GM12878 (cell line): ENCODE measurements around the gene CRYGC. TPM values are rescaled to one million over a fixed set of nuclear protein-coding genes. Genes with fewer than 3 reads are reported as not detected.

Source experiments
- ATAC-seq: fragments of 200-7000 bp; cut with Tn5 transposase; 3 replicates; pipeline ENCODE4 v1.9.1; 2020; ENCODE audit warnings: mild to moderate bottlenecking, moderate library complexity
- BruUV-seq: library from RNA; stranded (reverse); fragments of 400-500 nt; replicated peaks from 2 replicates; lab custom pipeline; 2021; lab: Mats Ljungman, UMichigan
- CTCF ChIA-PET: fragments of 300-600 bp; sonication (Branson Sonifier 250); formaldehyde crosslinking; extraction: SDS; loops from one replicate; lab custom pipeline; 2021; ENCODE audit warnings: inconsistent platforms; lab: Yijun Ruan, JAX
- POLR2A ChIA-PET: fragments of 350-600 bp; formaldehyde crosslinking; extraction: SDS; loops from one replicate; lab custom pipeline; 2021; ENCODE audit warnings: inconsistent platforms; lab: Charles Lee
- RAD21 ChIA-PET: fragments of 300-600 bp; sonication (Branson Sonifier 250); formaldehyde crosslinking; loops from one replicate; lab custom pipeline; 2023; ENCODE audit warnings: antibody characterized with exemption; ENCODE audit not compliant: unreplicated experiment; lab: Charles Lee
- SMC1A ChIA-PET: fragments of 300-600 bp; sonication (Branson Sonifier 250); formaldehyde crosslinking; loops from one replicate; lab custom pipeline; 2023; ENCODE audit not compliant: unreplicated experiment, uncharacterized antibody; lab: Charles Lee
- DNase-seq: peaks from one replicate; pipeline ENCODE4 v3.0.0-alpha.2; 2011; ENCODE audit warnings: low read depth, low spot score
- FAIRE-seq: peaks from 3 replicates; lab custom pipeline; 2011; peaks lifted over from hg19 to GRCh38; lab: Jason Lieb, UNC
- H2AFZ ChIP-seq: 2 replicates; pipeline ENCODE4 v1.6.0; 2011; ENCODE audit warnings: low read depth, low read length, control low read depth; ENCODE audit not compliant: control insufficient read depth
- H3K27ac ChIP-seq: 2 replicates; pipeline ENCODE4 v1.5.1; 2011; ENCODE audit warnings: control low read depth; ENCODE audit not compliant: control insufficient read depth, insufficient read depth
- H3K27me3 ChIP-seq, 2 experiments: replicated peaks in 1 of 2; 2 replicates each; pipeline versions ENCODE4 v1.6.0 to v1.6.1; 2011; ENCODE audit warnings: low read length in 1 of 2; ENCODE audit not compliant: control insufficient read depth in 2 of 2, insufficient read depth in 2 of 2
- H3K36me3 ChIP-seq, 2 experiments: 2 replicates each; pipeline ENCODE4 v1.5.1; 2011; ENCODE audit warnings: low read length in 1 of 2; ENCODE audit not compliant: control insufficient read depth in 2 of 2, insufficient read depth in 2 of 2
- H3K4me1 ChIP-seq: 2 replicates; pipeline ENCODE4 v1.6.1; 2011; ENCODE audit warnings: mild to moderate bottlenecking, low read length, moderate library complexity, mixed read lengths; ENCODE audit not compliant: control insufficient read depth, insufficient read depth
- H3K4me2 ChIP-seq: 2 replicates; pipeline ENCODE4 v1.6.0; 2011; ENCODE audit warnings: control low read depth; ENCODE audit not compliant: control insufficient read depth, insufficient read depth
- H3K4me3 ChIP-seq: fragments of 200-600 bp; sonication (generic); 2 replicates; pipeline ENCODE4 v1.5.1; 2016
- H3K79me2 ChIP-seq: 2 replicates; pipeline ENCODE4 v1.6.0; 2011; ENCODE audit warnings: low read length; ENCODE audit not compliant: control insufficient read depth, insufficient read depth
- H3K9ac ChIP-seq: 2 replicates; pipeline ENCODE4 v1.8.0; 2011; ENCODE audit warnings: low read length, control low read depth, mixed read lengths; ENCODE audit not compliant: control insufficient read depth, insufficient read depth
- H3K9me3 ChIP-seq: replicated peaks from 3 replicates; pipeline ENCODE4 v1.5.1; 2011; ENCODE audit warnings: mild to moderate bottlenecking, low read length; ENCODE audit not compliant: control insufficient read depth, insufficient read depth
- H4K20me1 ChIP-seq: 2 replicates; pipeline ENCODE4 v1.6.0; 2011; ENCODE audit not compliant: control insufficient read depth, insufficient read depth
- CHD2 ChIP-seq: IDR thresholded peaks from 2 replicates; pipeline ENCODE4 v1.6.1; 2011; ENCODE audit warnings: low read depth, low read length, improper control_type of control experiment, borderline replicate concordance
- CHD4 ChIP-seq: fragments of 200-600 bp; sonication (generic); IDR thresholded peaks from 2 replicates; pipeline ENCODE4 v1.6.1; 2016; ENCODE audit warnings: mild to moderate bottlenecking
- GABPA ChIP-seq: IDR thresholded peaks from 2 replicates; pipeline ENCODE4 v1.6.1; 2014; ENCODE audit warnings: antibody characterized with exemption, low read depth, mild to moderate bottlenecking, inconsistent platforms
- NR2F1 ChIP-seq: fragments of 450-650 bp; conservative IDR thresholded peaks from 2 replicates; pipeline ENCODE4 v1.6.1; 2017; ENCODE audit warnings: mild to moderate bottlenecking
- POLR2A ChIP-seq: IDR thresholded peaks from 2 replicates; pipeline ENCODE4 v1.6.1; 2011; ENCODE audit warnings: low read depth, mild to moderate bottlenecking, low read length
- POLR2AphosphoS5 ChIP-seq: IDR thresholded peaks from 2 replicates; pipeline ENCODE4 v1.6.1; 2011; ENCODE audit warnings: mild to moderate bottlenecking, low read length, inconsistent platforms
- RAD51 ChIP-seq: fragments of 450-650 bp; IDR thresholded peaks from 2 replicates; pipeline ENCODE4 v1.6.1; 2016; ENCODE audit warnings: moderate library complexity, mild to moderate bottlenecking, inconsistent platforms
- RELA ChIP-seq: fragments of 450-650 bp; IDR thresholded peaks from 2 replicates; pipeline ENCODE4 v1.8.0; 2014; ENCODE audit warnings: borderline replicate concordance; ENCODE audit not compliant: partially characterized antibody
- RUNX3 ChIP-seq: IDR thresholded peaks from 2 replicates; pipeline ENCODE4 v1.6.1; 2012; ENCODE audit warnings: low read length, inconsistent platforms
- TCF7 ChIP-seq: IDR thresholded peaks from 2 replicates; pipeline ENCODE4 v1.6.1; 2014; ENCODE audit warnings: antibody characterized with exemption, borderline replicate concordance
- ZBED1 ChIP-seq: IDR thresholded peaks from 2 replicates; pipeline ENCODE4 v1.6.1; 2016; ENCODE audit warnings: borderline replicate concordance
- in situ Hi-C: fragments of 300-500 bp; cut with MboI; formaldehyde crosslinking; loops from 9 replicates; pipeline ENCODE4 v1.14.3; 2018; ENCODE audit warnings: mixed read lengths
- intact Hi-C: fragments of 100-400 bp; cut with micrococcal nuclease; formaldehyde crosslinking; loops from one replicate; pipeline ENCODE4 v1.14.2; 2022; ENCODE audit not compliant: unreplicated experiment
- polyA plus RNA-seq, 11 experiments: library from polyadenylated mRNA; depleted of rRNA in 4 of 11; unstranded in 6 of 11; stranded (reverse) in 5 of 11; fragments of >200 nt; fragmentation: Nextera tagmentation in 4 of 11; fragmentation: Illumina TruSeq in 1 of 11; extraction: Ambion mirVana in 4 of 11; extraction: Trizol in 1 of 11; gene quantifications; 1 replicate in 1 of 11; 2 replicates in 10 of 11; pipeline versions ENCODE4 v1.2.1 to v1.2.3, GENCODE V29; 2011 to 2016; ENCODE audit warnings: inconsistent platforms in 2 of 11, missing spikeins in 2 of 11, low read depth in 1 of 11
- total RNA-seq, 4 experiments: library from RNA; depleted of rRNA in 3 of 4; stranded (reverse); fragments of >200 nt in 3 of 4; fragmentation: Illumina TruSeq in 1 of 4; extraction: Trizol in 1 of 4; gene quantifications; 2 replicates each; pipeline versions ENCODE4 v1.2.1 to v1.2.3, GENCODE V29; 2013 to 2021
- TF ChIP-seq, protein P1 (sequence below): fragments of 150-350 bp; IDR thresholded peaks from 2 replicates; pipeline ENCODE4 v1.6.1; 2016; ENCODE audit warnings: low read depth, low read length
- TF ChIP-seq, protein P2 (sequence below), 3 experiments: IDR thresholded peaks in 2 of 3; conservative IDR thresholded peaks in 1 of 3; 2 replicates each; pipeline ENCODE4 v1.5.1; 2011; ENCODE audit warnings: low read depth in 3 of 3, low read length in 3 of 3, mild to moderate bottlenecking in 3 of 3, control low read depth in 2 of 3, moderate library complexity in 2 of 3, inconsistent platforms in 1 of 3, mixed read lengths in 1 of 3; ENCODE audit not compliant: control insufficient read depth in 2 of 3, insufficient read depth in 1 of 3; ENCODE audit errors: extremely low read depth in 1 of 3
- TF ChIP-seq, protein P3 (sequence below): IDR thresholded peaks from 2 replicates; pipeline ENCODE4 v1.6.1; 2011; ENCODE audit warnings: low read depth, mild to moderate bottlenecking, low read length, moderate library complexity, borderline replicate concordance; ENCODE audit errors: extremely low read depth
- TF ChIP-seq, protein P4 (sequence below): fragments of 450-650 bp; IDR thresholded peaks from 2 replicates; pipeline ENCODE4 v1.6.1; 2017; ENCODE audit warnings: mild to moderate bottlenecking, moderate library complexity
- TF ChIP-seq, protein P5 (sequence below): fragments of 450-650 bp; IDR thresholded peaks from 2 replicates; pipeline ENCODE4 v1.6.1; 2014; ENCODE audit warnings: mild to moderate bottlenecking

Gene CRYGC
- total and polyA plus RNA-seq, 10 of the 15 experiments (the other 5 are each of a cell fraction or from before 2014, with no cell fraction given): not detected

DNA sequence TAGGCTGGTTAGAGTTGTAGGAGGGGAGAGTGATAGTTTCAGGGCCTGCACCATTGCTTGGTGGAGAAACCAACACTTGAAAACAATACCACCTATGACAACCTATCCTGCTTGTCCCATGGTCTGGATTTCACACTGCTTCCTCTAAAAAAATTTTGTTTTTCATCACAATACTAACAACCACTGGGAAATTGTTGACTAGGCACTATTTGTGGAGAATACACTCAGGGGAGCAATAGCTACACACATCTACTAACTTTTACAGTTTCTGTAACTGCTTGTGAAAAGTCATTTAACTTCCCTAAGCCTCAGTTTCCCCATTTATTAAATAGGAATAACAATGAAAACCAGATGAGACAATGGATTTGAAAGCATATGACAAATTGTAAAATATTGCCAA, 20.5 kb upstream of the CRYGC start:
- DNase-seq (no peak), ATAC-seq (no peak), FAIRE-seq (no peak)
- BruUV-seq: no TSS peak
- H3K9me3 ChIP-seq: no peaks in the 10 kb centered on the region
- ChIA-PET SMC1A (no interaction called here), RAD21 (no interaction called here), POLR2A (no interaction called here), CTCF (no interaction called here)
- no peaks in the 10 kb centered on the region for H3K36me3 ChIP-seq
- intact Hi-C loops: no loop called here
- no peak overlapping the region for H2AFZ ChIP-seq
- H3K27ac ChIP-seq: no peak overlapping the region
- H3K9ac ChIP-seq: no peak overlapping the region
- H4K20me1 ChIP-seq: no peaks in the 10 kb centered on the region
- no peak overlapping the region for H3K4me3 ChIP-seq
- H3K79me2 ChIP-seq: no peaks in the 10 kb centered on the region
- in situ Hi-C loops: no loop called here
- H3K27me3 ChIP-seq: no peaks in the 10 kb centered on the region; a peak in 2 of 4 replicates
- H3K4me2 ChIP-seq: no peak overlapping the region
- H3K4me1 ChIP-seq: no peaks in the 10 kb centered on the region
- TF ChIP-seq ZBED1 (no peak), CHD2 (no peak), CHD4 (no peak), RELA (no peak), POLR2AphosphoS5 (no peak), GABPA (no peak), NR2F1 (no peak), TCF7 (no peak), RUNX3 (no peak), RAD51 (no peak), POLR2A (no peak)
- TF ChIP-seq, protein P1, sequence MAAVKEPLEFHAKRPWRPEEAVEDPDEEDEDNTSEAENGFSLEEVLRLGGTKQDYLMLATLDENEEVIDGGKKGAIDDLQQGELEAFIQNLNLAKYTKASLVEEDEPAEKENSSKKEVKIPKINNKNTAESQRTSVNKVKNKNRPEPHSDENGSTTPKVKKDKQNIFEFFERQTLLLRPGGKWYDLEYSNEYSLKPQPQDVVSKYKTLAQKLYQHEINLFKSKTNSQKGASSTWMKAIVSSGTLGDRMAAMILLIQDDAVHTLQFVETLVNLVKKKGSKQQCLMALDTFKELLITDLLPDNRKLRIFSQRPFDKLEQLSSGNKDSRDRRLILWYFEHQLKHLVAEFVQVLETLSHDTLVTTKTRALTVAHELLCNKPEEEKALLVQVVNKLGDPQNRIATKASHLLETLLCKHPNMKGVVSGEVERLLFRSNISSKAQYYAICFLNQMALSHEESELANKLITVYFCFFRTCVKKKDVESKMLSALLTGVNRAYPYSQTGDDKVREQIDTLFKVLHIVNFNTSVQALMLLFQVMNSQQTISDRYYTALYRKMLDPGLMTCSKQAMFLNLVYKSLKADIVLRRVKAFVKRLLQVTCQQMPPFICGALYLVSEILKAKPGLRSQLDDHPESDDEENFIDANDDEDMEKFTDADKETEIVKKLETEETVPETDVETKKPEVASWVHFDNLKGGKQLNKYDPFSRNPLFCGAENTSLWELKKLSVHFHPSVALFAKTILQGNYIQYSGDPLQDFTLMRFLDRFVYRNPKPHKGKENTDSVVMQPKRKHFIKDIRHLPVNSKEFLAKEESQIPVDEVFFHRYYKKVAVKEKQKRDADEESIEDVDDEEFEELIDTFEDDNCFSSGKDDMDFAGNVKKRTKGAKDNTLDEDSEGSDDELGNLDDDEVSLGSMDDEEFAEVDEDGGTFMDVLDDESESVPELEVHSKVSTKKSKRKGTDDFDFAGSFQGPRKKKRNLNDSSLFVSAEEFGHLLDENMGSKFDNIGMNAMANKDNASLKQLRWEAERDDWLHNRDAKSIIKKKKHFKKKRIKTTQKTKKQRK: no peak
- TF ChIP-seq, protein P2, sequence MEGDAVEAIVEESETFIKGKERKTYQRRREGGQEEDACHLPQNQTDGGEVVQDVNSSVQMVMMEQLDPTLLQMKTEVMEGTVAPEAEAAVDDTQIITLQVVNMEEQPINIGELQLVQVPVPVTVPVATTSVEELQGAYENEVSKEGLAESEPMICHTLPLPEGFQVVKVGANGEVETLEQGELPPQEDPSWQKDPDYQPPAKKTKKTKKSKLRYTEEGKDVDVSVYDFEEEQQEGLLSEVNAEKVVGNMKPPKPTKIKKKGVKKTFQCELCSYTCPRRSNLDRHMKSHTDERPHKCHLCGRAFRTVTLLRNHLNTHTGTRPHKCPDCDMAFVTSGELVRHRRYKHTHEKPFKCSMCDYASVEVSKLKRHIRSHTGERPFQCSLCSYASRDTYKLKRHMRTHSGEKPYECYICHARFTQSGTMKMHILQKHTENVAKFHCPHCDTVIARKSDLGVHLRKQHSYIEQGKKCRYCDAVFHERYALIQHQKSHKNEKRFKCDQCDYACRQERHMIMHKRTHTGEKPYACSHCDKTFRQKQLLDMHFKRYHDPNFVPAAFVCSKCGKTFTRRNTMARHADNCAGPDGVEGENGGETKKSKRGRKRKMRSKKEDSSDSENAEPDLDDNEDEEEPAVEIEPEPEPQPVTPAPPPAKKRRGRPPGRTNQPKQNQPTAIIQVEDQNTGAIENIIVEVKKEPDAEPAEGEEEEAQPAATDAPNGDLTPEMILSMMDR (IDR thresholded peaks at IDR 0.05 in 2 of 3, conservative IDR thresholded peaks at IDR 0.05 in 1 of 3; ENCODE audit: control insufficient read depth in 2 of 3, extremely low read depth in 1 of 3, insufficient read depth in 1 of 3, low read depth in 3 of 3, low read length in 3 of 3): no peak
- TF ChIP-seq, protein P3, sequence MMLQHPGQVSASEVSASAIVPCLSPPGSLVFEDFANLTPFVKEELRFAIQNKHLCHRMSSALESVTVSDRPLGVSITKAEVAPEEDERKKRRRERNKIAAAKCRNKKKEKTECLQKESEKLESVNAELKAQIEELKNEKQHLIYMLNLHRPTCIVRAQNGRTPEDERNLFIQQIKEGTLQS: no peak
- TF ChIP-seq, protein P4, sequence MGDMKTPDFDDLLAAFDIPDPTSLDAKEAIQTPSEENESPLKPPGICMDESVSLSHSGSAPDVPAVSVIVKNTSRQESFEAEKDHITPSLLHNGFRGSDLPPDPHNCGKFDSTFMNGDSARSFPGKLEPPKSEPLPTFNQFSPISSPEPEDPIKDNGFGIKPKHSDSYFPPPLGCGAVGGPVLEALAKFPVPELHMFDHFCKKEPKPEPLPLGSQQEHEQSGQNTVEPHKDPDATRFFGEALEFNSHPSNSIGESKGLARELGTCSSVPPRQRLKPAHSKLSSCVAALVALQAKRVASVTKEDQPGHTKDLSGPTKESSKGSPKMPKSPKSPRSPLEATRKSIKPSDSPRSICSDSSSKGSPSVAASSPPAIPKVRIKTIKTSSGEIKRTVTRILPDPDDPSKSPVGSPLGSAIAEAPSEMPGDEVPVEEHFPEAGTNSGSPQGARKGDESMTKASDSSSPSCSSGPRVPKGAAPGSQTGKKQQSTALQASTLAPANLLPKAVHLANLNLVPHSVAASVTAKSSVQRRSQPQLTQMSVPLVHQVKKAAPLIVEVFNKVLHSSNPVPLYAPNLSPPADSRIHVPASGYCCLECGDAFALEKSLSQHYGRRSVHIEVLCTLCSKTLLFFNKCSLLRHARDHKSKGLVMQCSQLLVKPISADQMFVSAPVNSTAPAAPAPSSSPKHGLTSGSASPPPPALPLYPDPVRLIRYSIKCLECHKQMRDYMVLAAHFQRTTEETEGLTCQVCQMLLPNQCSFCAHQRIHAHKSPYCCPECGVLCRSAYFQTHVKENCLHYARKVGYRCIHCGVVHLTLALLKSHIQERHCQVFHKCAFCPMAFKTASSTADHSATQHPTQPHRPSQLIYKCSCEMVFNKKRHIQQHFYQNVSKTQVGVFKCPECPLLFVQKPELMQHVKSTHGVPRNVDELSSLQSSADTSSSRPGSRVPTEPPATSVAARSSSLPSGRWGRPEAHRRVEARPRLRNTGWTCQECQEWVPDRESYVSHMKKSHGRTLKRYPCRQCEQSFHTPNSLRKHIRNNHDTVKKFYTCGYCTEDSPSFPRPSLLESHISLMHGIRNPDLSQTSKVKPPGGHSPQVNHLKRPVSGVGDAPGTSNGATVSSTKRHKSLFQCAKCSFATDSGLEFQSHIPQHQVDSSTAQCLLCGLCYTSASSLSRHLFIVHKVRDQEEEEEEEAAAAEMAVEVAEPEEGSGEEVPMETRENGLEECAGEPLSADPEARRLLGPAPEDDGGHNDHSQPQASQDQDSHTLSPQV: no peak
- TF ChIP-seq, protein P5, sequence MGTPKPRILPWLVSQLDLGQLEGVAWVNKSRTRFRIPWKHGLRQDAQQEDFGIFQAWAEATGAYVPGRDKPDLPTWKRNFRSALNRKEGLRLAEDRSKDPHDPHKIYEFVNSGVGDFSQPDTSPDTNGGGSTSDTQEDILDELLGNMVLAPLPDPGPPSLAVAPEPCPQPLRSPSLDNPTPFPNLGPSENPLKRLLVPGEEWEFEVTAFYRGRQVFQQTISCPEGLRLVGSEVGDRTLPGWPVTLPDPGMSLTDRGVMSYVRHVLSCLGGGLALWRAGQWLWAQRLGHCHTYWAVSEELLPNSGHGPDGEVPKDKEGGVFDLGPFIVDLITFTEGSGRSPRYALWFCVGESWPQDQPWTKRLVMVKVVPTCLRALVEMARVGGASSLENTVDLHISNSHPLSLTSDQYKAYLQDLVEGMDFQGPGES: no peak
